Measurements from ENCODE around the gene CYLD.

GRCh38 chr16:50718061-50718760 lies 23.7 kb upstream of the CYLD start:
- TF ChIP-seq NFRKB (IDR thresholded peaks at IDR 0.05) (no peak), BHLHE40 (IDR thresholded peaks at IDR 0.05; ENCODE audit: borderline replicate concordance) (no peak), SP1 (IDR thresholded peaks at IDR 0.05) (no peak)
